H9 (cell line): ENCODE measurements around the gene AP4M1. TPM values are rescaled to one million over a fixed set of nuclear protein-coding genes. Genes with fewer than 3 reads are reported as not detected.

Source experiments
- DNase-seq: peaks from one replicate; pipeline ENCODE4 v3.0.0-alpha.2; 2017
- H2AFZ ChIP-seq: one replicate; pipeline ENCODE4 v1.6.1; 2013; ENCODE audit warnings: mild to moderate bottlenecking, low read length, control low read depth, moderate library complexity
- H2AK5ac ChIP-seq: 2 replicates; pipeline ENCODE4 v1.6.1; 2013; ENCODE audit warnings: low read length, control low read depth, mixed read lengths; ENCODE audit not compliant: insufficient read length
- H2BK120ac ChIP-seq: one replicate; pipeline ENCODE4 v1.6.1; 2013; ENCODE audit warnings: low read depth, mild to moderate bottlenecking, low read length, control low read depth, inconsistent platforms; ENCODE audit not compliant: poor library complexity, severe bottlenecking
- H2BK12ac ChIP-seq: 2 replicates; pipeline ENCODE4 v1.6.1; 2013; ENCODE audit warnings: low read length, control low read depth, mixed read lengths, low read depth; ENCODE audit not compliant: insufficient read length
- H2BK15ac ChIP-seq: 2 replicates; pipeline ENCODE4 v1.6.1; 2013; ENCODE audit warnings: low read depth, low read length, control low read depth
- H2BK20ac ChIP-seq: one replicate; pipeline ENCODE4 v1.6.1; 2013; ENCODE audit warnings: low read depth, mild to moderate bottlenecking, low read length, control low read depth, inconsistent platforms; ENCODE audit not compliant: poor library complexity, severe bottlenecking
- H2BK5ac ChIP-seq: 2 replicates; pipeline ENCODE4 v1.6.1; 2013; ENCODE audit warnings: low read length, control low read depth, mixed read lengths; ENCODE audit not compliant: insufficient read length
- H3K14ac ChIP-seq: 2 replicates; pipeline ENCODE4 v1.6.1; 2013; ENCODE audit warnings: low read length, control low read depth; ENCODE audit not compliant: insufficient read depth
- H3K18ac ChIP-seq: 2 replicates; pipeline ENCODE4 v1.6.1; 2013; ENCODE audit warnings: low read depth, mild to moderate bottlenecking, mixed read lengths, low read length, control low read depth; ENCODE audit not compliant: insufficient read length
- H3K23ac ChIP-seq: 2 replicates; pipeline ENCODE4 v1.6.1; 2013; ENCODE audit warnings: low read length, control low read depth, mixed read lengths, low read depth; ENCODE audit not compliant: insufficient read length
- H3K23me2 ChIP-seq: 2 replicates; pipeline ENCODE4 v1.6.1; 2013; ENCODE audit warnings: low read depth, mild to moderate bottlenecking, mixed read lengths, low read length, control low read depth; ENCODE audit not compliant: insufficient read length, poor library complexity, severe bottlenecking
- H3K27ac ChIP-seq: 2 replicates; pipeline ENCODE4 v1.5.1; 2013; ENCODE audit warnings: low read length, control low read depth, mixed read lengths, low read depth; ENCODE audit not compliant: insufficient read length
- H3K27me3 ChIP-seq: 2 replicates; pipeline ENCODE4 v1.6.1; 2013; ENCODE audit warnings: low read length, control low read depth, inconsistent platforms; ENCODE audit not compliant: insufficient read depth
- H3K4ac ChIP-seq: 2 replicates; pipeline ENCODE4 v1.6.1; 2013; ENCODE audit warnings: low read depth, mild to moderate bottlenecking, control low read depth, inconsistent platforms, low read length, moderate library complexity
- H3K4me1 ChIP-seq: 2 replicates; pipeline ENCODE4 v1.6.1; 2013; ENCODE audit warnings: low read length, control low read depth, inconsistent platforms; ENCODE audit not compliant: insufficient read depth
- H3K4me2 ChIP-seq: 2 replicates; pipeline ENCODE4 v1.6.1; 2013; ENCODE audit warnings: low read length, control low read depth, mixed read lengths; ENCODE audit not compliant: insufficient read length, insufficient read depth
- H3K56ac ChIP-seq: 2 replicates; pipeline ENCODE4 v1.6.1; 2013; ENCODE audit warnings: low read depth, mild to moderate bottlenecking, mixed read lengths, low read length, control low read depth; ENCODE audit not compliant: insufficient read length
- H3K79me1 ChIP-seq: 2 replicates; pipeline ENCODE4 v1.6.1; 2013; ENCODE audit warnings: low read depth, mild to moderate bottlenecking, moderate library complexity, low read length, control low read depth, inconsistent platforms; ENCODE audit not compliant: insufficient read depth, poor library complexity, severe bottlenecking
- H3K79me2 ChIP-seq: 2 replicates; pipeline ENCODE4 v1.6.1; 2013; ENCODE audit warnings: low read length, control low read depth, inconsistent platforms; ENCODE audit not compliant: insufficient read depth
- H3K9ac ChIP-seq: 2 replicates; pipeline ENCODE4 v1.6.1; 2013; ENCODE audit warnings: low read length, control low read depth, mixed read lengths; ENCODE audit not compliant: insufficient read length; ENCODE audit errors: extremely low read depth
- H3K9me3 ChIP-seq: one replicate; pipeline ENCODE4 v1.6.1; 2013; ENCODE audit warnings: low read depth, low read length, inconsistent platforms; ENCODE audit not compliant: control insufficient read depth
- H3T11ph ChIP-seq: one replicate; pipeline ENCODE4 v1.6.1; 2013; ENCODE audit warnings: mild to moderate bottlenecking, low read length, control low read depth, inconsistent platforms
- H4K20me1 ChIP-seq: one replicate; pipeline ENCODE4 v1.6.1; 2013; ENCODE audit not compliant: control insufficient read depth, insufficient read length, insufficient read depth
- H4K5ac ChIP-seq: 2 replicates; pipeline ENCODE4 v1.6.1; 2013; ENCODE audit warnings: low read depth, mild to moderate bottlenecking, mixed read lengths, low read length, control low read depth; ENCODE audit not compliant: insufficient read length
- H4K8ac ChIP-seq: replicated peaks from 2 replicates; pipeline ENCODE4 v1.6.1; 2013; ENCODE audit warnings: low read length, control low read depth, mixed read lengths, low read depth; ENCODE audit not compliant: insufficient read length
- H4K91ac ChIP-seq: 2 replicates; pipeline ENCODE4 v1.6.1; 2013; ENCODE audit warnings: low read depth, mild to moderate bottlenecking, moderate library complexity, mixed read lengths, low read length, control low read depth; ENCODE audit not compliant: insufficient read length
- H3K27ac Mint-ChIP-seq, 3 experiments: 2 replicates in 2 of 3; 3 replicates in 1 of 3; pipeline ENCODE4 v1.8.0; 2020 to 2021; ENCODE audit warnings: mixed read lengths in 3 of 3, mild to moderate bottlenecking in 1 of 3, moderate library complexity in 1 of 3
- H3K27me3 Mint-ChIP-seq: 2 replicates; pipeline ENCODE4 v1.8.0; 2021; ENCODE audit warnings: low read depth, mild to moderate bottlenecking, moderate library complexity, mixed read lengths
- H3K36me3 Mint-ChIP-seq, 3 experiments: 2 replicates in 2 of 3; 3 replicates in 1 of 3; pipeline ENCODE4 v1.8.0; 2020 to 2021; ENCODE audit warnings: low read depth in 3 of 3, mixed read lengths in 3 of 3; ENCODE audit not compliant: insufficient read depth in 1 of 3
- H3K4me1 Mint-ChIP-seq, 2 experiments: 2 replicates each; pipeline ENCODE4 v1.8.0; 2020; ENCODE audit warnings: mixed read lengths in 2 of 2
- H3K4me3 Mint-ChIP-seq, 2 experiments: 2 replicates in 1 of 2; 3 replicates in 1 of 2; pipeline ENCODE4 v1.8.0; 2020 to 2021; ENCODE audit warnings: mild to moderate bottlenecking in 2 of 2, mixed read lengths in 2 of 2, moderate library complexity in 1 of 2
- H3K9me3 Mint-ChIP-seq, 2 experiments: 2 replicates in 1 of 2; 3 replicates in 1 of 2; pipeline ENCODE4 v1.8.0; 2020; ENCODE audit warnings: mild to moderate bottlenecking in 2 of 2, mixed read lengths in 2 of 2, moderate library complexity in 1 of 2
- CTCF ChIP-seq: fragments of 200-600 bp; sonication (generic); conservative IDR thresholded peaks from 3 replicates; pipeline ENCODE4 v1.8.0; 2021; ENCODE audit warnings: antibody characterized with exemption, mild to moderate bottlenecking
- WGBS: extraction: QIAGEN DNeasy Blood & Tissue Kit; methylation state at CpG from one replicate; pipeline ENCODE4 v1.1.7; 2013; ENCODE audit warnings: missing lambda C conversion rate, low lambda C conversion rate, mixed read lengths; ENCODE audit not compliant: insufficient read length; ENCODE audit errors: extremely low coverage; 5-methylcytosine and 5-hydroxymethylcytosine counted together
- total RNA-seq: library from RNA; stranded (reverse); gene quantifications from 2 replicates; pipeline ENCODE4 v1.2.1, GENCODE V29; 2021

AP4M1 gene
- total RNA-seq, 1 experiment from 2014 or later: 18.8 TPM

GRCh38 chr7:100106633-100107032 is 5.2 kb downstream of the AP4M1 start:
- H3K79me2 ChIP-seq: no peaks in the 10 kb centered on the region
- no peak overlapping the region for H3K27ac ChIP-seq
- Mint-ChIP-seq H3K36me3 (peaks cover 53 to 76% (median 75%) of the 10 kb centered on the region in 3 experiments), H3K4me1 (peaks cover 3 to 6% of the 10 kb centered on the region in 2 experiments; a peak in 3 of 4 replicates), H3K27ac (no peak overlapping the region), H3K9me3 (no peaks in the 10 kb centered on the region), H3K27me3 (no peaks in the 10 kb centered on the region; the same call in 1 of the 2 replicates), H3K4me3 (peak overlapping the region in 1 of 2 experiments; percentile 57; a peak in 1 of 5 replicates)
- no peak overlapping the region for H4K5ac ChIP-seq
- no peak overlapping the region for H4K91ac ChIP-seq
- no peak for DNase-seq
- H3K27me3 ChIP-seq: no peaks in the 10 kb centered on the region
- H2BK120ac ChIP-seq: no peak overlapping the region
- H3K4me2 ChIP-seq: no peak overlapping the region
- no peak overlapping the region for H3K9ac ChIP-seq
- no peak overlapping the region for H3K14ac ChIP-seq
- H2BK5ac ChIP-seq: no peak overlapping the region
- no peaks in the 10 kb centered on the region for H3K79me1 ChIP-seq
- H4K8ac ChIP-seq: no peak overlapping the region
- H3K23ac ChIP-seq: no peak overlapping the region
- H3K9me3 ChIP-seq: no peaks in the 10 kb centered on the region
- no CpG with 5 or more reads among the region's 17 CpGs for WGBS
- H3K56ac ChIP-seq: no peak overlapping the region
- no peaks in the 10 kb centered on the region for H3K23me2 ChIP-seq
- no peak overlapping the region for H2BK20ac ChIP-seq
- H2BK12ac ChIP-seq: no peak overlapping the region
- H3K18ac ChIP-seq: no peak overlapping the region
- no peak overlapping the region for H2BK15ac ChIP-seq
- H3K4ac ChIP-seq: no peak overlapping the region
- H3T11ph ChIP-seq: no peak overlapping the region
- no peaks in the 10 kb centered on the region for H3K4me1 ChIP-seq
- H4K20me1 ChIP-seq: no peaks in the 10 kb centered on the region
- TF ChIP-seq CTCF: no peak
- H2AFZ ChIP-seq: no peak overlapping the region
- H2AK5ac ChIP-seq: no peak overlapping the region
